SK-N-SH (cell line): ENCODE measurements around the gene NRL. TPM values are rescaled to one million over a fixed set of nuclear protein-coding genes. Genes with fewer than 3 reads are reported as not detected.

Experiments used
- CTCF ChIA-PET: fragments of 300-600, 350-600 bp; formaldehyde crosslinking; extraction: SDS; loops from one replicate; lab custom pipeline; 2021; lab: Yijun Ruan, JAX
- POLR2A ChIA-PET: fragments of 350-600 bp; sonication (Branson Sonifier 250); formaldehyde crosslinking; extraction: SDS; loops from one replicate; lab custom pipeline; 2020; ENCODE audit warnings: antibody characterized with exemption, inconsistent platforms; lab: Yijun Ruan, JAX
- DNase-seq: peaks from one replicate; pipeline ENCODE4 v3.0.0; 2012
- H2AFZ ChIP-seq: fragments of 200-600 bp; sonication (generic); 2 replicates; pipeline ENCODE4 v1.8.1; 2016; ENCODE audit warnings: antibody characterized with exemption, mild to moderate bottlenecking, low read depth
- H3F3A ChIP-seq: fragments of 200-600 bp; sonication (generic); replicated peaks from 2 replicates; pipeline ENCODE3; 2016; ENCODE audit warnings: antibody characterized with exemption, mild to moderate bottlenecking; ENCODE audit not compliant: insufficient read depth
- H3K27ac ChIP-seq, 2 experiments: fragments of 200-500 bp in 1 of 2; fragments of 200-600 bp in 1 of 2; sonication (Bioruptor generic) in 1 of 2; sonication (generic), shearing (Covaris generic) in 1 of 2; 2 replicates each; pipeline versions ENCODE4 v1.5.1 to v1.6.1; 2014 to 2016; ENCODE audit warnings: low read depth in 2 of 2, inconsistent platforms in 1 of 2, low read length in 1 of 2, mild to moderate bottlenecking in 1 of 2, mixed read lengths in 1 of 2
- H3K27me3 ChIP-seq: fragments of 200-600 bp; sonication (generic), shearing (Covaris generic); 2 replicates; pipeline ENCODE4 v1.6.1; 2016; ENCODE audit warnings: mixed run types; ENCODE audit not compliant: insufficient read depth
- H3K36me3 ChIP-seq, 2 experiments: fragments of 200-500 bp in 1 of 2; fragments of 200-600 bp in 1 of 2; sonication (Bioruptor generic) in 1 of 2; sonication (generic) in 1 of 2; replicated peaks in 1 of 2; 2 replicates each; pipeline versions ENCODE3 to v1.5.1; 2014 to 2016; ENCODE audit warnings: low read length in 1 of 2, mild to moderate bottlenecking in 1 of 2; ENCODE audit not compliant: insufficient read depth in 2 of 2, control insufficient read depth in 1 of 2
- H3K4me1 ChIP-seq, 2 experiments: fragments of 200-500 bp in 1 of 2; fragments of 200-600 bp in 1 of 2; sonication (Bioruptor generic) in 1 of 2; sonication (generic), shearing (Covaris generic) in 1 of 2; 2 replicates each; pipeline versions ENCODE4 v1.5.1 to v1.6.1; 2014 to 2016; ENCODE audit warnings: low read depth in 1 of 2, low read length in 1 of 2, mixed run types in 1 of 2; ENCODE audit not compliant: insufficient read depth in 2 of 2, control insufficient read depth in 1 of 2
- H3K4me2 ChIP-seq: fragments of 200-600 bp; sonication (generic), shearing (Covaris generic); 2 replicates; pipeline ENCODE4 v1.6.1; 2017; ENCODE audit warnings: mixed run types
- H3K4me3 ChIP-seq, 2 experiments: fragments of 200-500 bp in 1 of 2; fragments of 200-600 bp in 1 of 2; sonication (Bioruptor generic) in 1 of 2; sonication (generic), shearing (Covaris generic) in 1 of 2; 2 replicates each; pipeline versions ENCODE4 v1.5.1 to v1.8.1; 2014 to 2016; ENCODE audit warnings: low read depth in 2 of 2, inconsistent platforms in 1 of 2, low read length in 1 of 2, mild to moderate bottlenecking in 1 of 2, mixed read lengths in 1 of 2, moderate library complexity in 1 of 2
- H3K79me2 ChIP-seq: fragments of 200-600 bp; sonication (generic); 2 replicates; pipeline ENCODE4 v1.8.1; 2017; ENCODE audit warnings: mild to moderate bottlenecking; ENCODE audit not compliant: insufficient read depth
- H3K9ac ChIP-seq: fragments of 200-600 bp; sonication (generic); 2 replicates; pipeline ENCODE4 v1.6.1; 2017; ENCODE audit warnings: mixed run types
- H3K9me2 ChIP-seq: fragments of 200-600 bp; sonication (generic); 2 replicates; pipeline ENCODE4 v1.6.1; 2017; ENCODE audit warnings: mixed run types
- H3K9me3 ChIP-seq: fragments of 200-600 bp; sonication (generic); 2 replicates; pipeline ENCODE4 v1.6.1; 2017; ENCODE audit warnings: mixed run types, mild to moderate bottlenecking, moderate library complexity
- H4K20me1 ChIP-seq: fragments of 200-600 bp; sonication (generic); 2 replicates; pipeline ENCODE4 v1.6.1; 2017; ENCODE audit warnings: mild to moderate bottlenecking, mixed run types; ENCODE audit not compliant: insufficient read depth
- CHD2 ChIP-seq: fragments of 150-350 bp; IDR thresholded peaks from 2 replicates; pipeline ENCODE4 v1.6.1; 2018; ENCODE audit warnings: low read length; ENCODE audit not compliant: partially characterized antibody
- FOSL2 ChIP-seq: IDR thresholded peaks from 2 replicates; pipeline ENCODE4 v1.4.0; 2012; ENCODE audit warnings: low read depth, mild to moderate bottlenecking, moderate library complexity, borderline replicate concordance
- GABPA ChIP-seq: IDR thresholded peaks from 2 replicates; pipeline ENCODE4 v1.4.0; 2012; ENCODE audit warnings: low read depth, mild to moderate bottlenecking
- GATA2 ChIP-seq: sonication (generic); formaldehyde crosslinking; IDR thresholded peaks from 2 replicates; pipeline ENCODE4 v1.5.0; 2020; ENCODE audit warnings: mild to moderate bottlenecking, missing genetic modification reagents
- MEF2A ChIP-seq: IDR thresholded peaks from 2 replicates; pipeline ENCODE4 v1.4.0; 2012; ENCODE audit warnings: low read depth, borderline replicate concordance
- MXI1 ChIP-seq: IDR thresholded peaks from 2 replicates; pipeline ENCODE4 v1.6.1; 2012; ENCODE audit warnings: mild to moderate bottlenecking, low read depth, low read length, improper control_type of control experiment
- NFIC ChIP-seq: IDR thresholded peaks from 2 replicates; pipeline ENCODE4 v1.4.0; 2012; ENCODE audit warnings: borderline replicate concordance
- NRF1 ChIP-seq: IDR thresholded peaks from 2 replicates; pipeline ENCODE4 v1.6.1; 2012; ENCODE audit warnings: low read depth, mild to moderate bottlenecking, low read length
- RCOR1 ChIP-seq: fragments of 150-350 bp; IDR thresholded peaks from 2 replicates; pipeline ENCODE4 v1.6.1; 2017; ENCODE audit warnings: antibody characterized with exemption, low read length
- SIN3A ChIP-seq: IDR thresholded peaks from 2 replicates; pipeline ENCODE4 v1.6.1; 2012; ENCODE audit warnings: low read depth, mild to moderate bottlenecking, low read length, moderate library complexity, borderline replicate concordance
- TAF1 ChIP-seq: IDR thresholded peaks from 2 replicates; pipeline ENCODE4 v1.6.1; 2012; ENCODE audit warnings: low read depth, mild to moderate bottlenecking, low read length, moderate library complexity, borderline replicate concordance
- WGBS: methylation state at CpG from one replicate; pipeline ENCODE4 v1.1.6; 2017; ENCODE audit warnings: low lambda C conversion rate; 5-methylcytosine and 5-hydroxymethylcytosine counted together
- polyA plus RNA-seq, 3 experiments: library from polyadenylated mRNA; depleted of rRNA; stranded (reverse); fragments of >200 nt; gene quantifications; 2 replicates each; pipeline ENCODE4 v1.2.3, GENCODE V29; 2012
- TF ChIP-seq, protein P1 (sequence below): IDR thresholded peaks from 2 replicates; pipeline ENCODE4 v1.6.1; 2012; ENCODE audit warnings: mild to moderate bottlenecking, low read depth, low read length, moderate library complexity
- TF ChIP-seq, protein P2 (sequence below): IDR thresholded peaks from 2 replicates; pipeline ENCODE4 v1.4.0; 2012; ENCODE audit warnings: low read depth, borderline replicate concordance
- TF ChIP-seq, protein P3 (sequence below): IDR thresholded peaks from 2 replicates; pipeline ENCODE4; 2012
- TF ChIP-seq, protein P4 (sequence below): IDR thresholded peaks from 2 replicates; pipeline ENCODE4 v1.4.0; 2012; ENCODE audit warnings: low read depth
- TF ChIP-seq, protein P5 (sequence below): fragments of 200-600 bp; sonication (generic); IDR thresholded peaks from 2 replicates; pipeline ENCODE4 v1.6.1; 2017; ENCODE audit warnings: antibody characterized with exemption, mild to moderate bottlenecking, moderate library complexity
- TF ChIP-seq, protein P6 (sequence below): IDR thresholded peaks from 2 replicates; pipeline ENCODE4 v1.4.0; 2012; ENCODE audit warnings: low read depth, borderline replicate concordance

NRL gene
- polyA plus RNA-seq, 1 of the 3 experiments (the other 2 are of a cell fraction), result 0.76 TPM

DNA sequence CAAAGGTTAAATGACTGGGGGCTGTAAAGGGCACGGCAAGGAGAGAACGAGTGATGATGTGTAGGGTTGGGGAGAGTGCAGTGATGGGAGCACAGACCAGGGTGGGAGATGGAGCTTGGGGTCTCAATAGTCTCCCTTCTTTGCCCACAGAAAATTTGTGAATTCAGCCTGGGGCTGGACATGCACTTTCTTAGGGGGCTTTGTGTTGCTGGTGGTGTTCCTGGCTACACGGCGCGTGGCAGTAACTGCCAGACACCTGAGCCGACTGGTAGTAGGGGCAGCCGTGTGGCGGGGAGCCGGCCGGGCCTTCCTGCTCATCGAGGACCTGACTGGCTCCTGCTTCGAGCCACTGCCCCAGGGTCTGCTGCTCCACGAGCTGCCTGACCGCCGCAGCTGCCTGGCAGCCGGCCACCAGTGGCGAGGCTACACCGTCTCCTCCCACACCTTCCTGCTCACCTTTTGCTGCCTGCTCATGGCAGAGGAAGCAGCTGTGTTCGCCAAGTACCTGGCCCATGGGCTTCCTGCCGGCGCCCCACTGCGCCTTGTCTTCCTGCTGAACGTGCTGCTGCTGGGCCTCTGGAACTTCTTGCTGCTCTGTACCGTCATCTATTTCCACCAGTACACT lies 17.4 kb upstream of the NRL start:
- Histone ChIP-seq H3F3A (peaks cover 7% of the 10 kb centered on the region), H3K4me2 (no peak overlapping the region), H3K79me2 (peaks cover 4% of the 10 kb centered on the region; the same call in 1 of the 2 replicates), H3K4me1 (peaks cover 0 to 19% of the 10 kb centered on the region in 2 experiments; a peak in 1 of 4 replicates), H3K9me3 (no peaks in the 10 kb centered on the region), H3K36me3 (no peaks in the 10 kb centered on the region), H3K27me3 (no peaks in the 10 kb centered on the region), H4K20me1 (no peaks in the 10 kb centered on the region), H3K4me3 (no peak overlapping the region), H2AFZ (no peak overlapping the region), H3K9ac (no peak overlapping the region), H3K9me2 (no peaks in the 10 kb centered on the region), H3K27ac (no peak overlapping the region)
- 83% methylated on average over 15 of the region's 24 CpGs for WGBS
- no peak for TF ChIP-seq NFIC
- no peak for TF ChIP-seq RCOR1
- TF ChIP-seq, protein P1, sequence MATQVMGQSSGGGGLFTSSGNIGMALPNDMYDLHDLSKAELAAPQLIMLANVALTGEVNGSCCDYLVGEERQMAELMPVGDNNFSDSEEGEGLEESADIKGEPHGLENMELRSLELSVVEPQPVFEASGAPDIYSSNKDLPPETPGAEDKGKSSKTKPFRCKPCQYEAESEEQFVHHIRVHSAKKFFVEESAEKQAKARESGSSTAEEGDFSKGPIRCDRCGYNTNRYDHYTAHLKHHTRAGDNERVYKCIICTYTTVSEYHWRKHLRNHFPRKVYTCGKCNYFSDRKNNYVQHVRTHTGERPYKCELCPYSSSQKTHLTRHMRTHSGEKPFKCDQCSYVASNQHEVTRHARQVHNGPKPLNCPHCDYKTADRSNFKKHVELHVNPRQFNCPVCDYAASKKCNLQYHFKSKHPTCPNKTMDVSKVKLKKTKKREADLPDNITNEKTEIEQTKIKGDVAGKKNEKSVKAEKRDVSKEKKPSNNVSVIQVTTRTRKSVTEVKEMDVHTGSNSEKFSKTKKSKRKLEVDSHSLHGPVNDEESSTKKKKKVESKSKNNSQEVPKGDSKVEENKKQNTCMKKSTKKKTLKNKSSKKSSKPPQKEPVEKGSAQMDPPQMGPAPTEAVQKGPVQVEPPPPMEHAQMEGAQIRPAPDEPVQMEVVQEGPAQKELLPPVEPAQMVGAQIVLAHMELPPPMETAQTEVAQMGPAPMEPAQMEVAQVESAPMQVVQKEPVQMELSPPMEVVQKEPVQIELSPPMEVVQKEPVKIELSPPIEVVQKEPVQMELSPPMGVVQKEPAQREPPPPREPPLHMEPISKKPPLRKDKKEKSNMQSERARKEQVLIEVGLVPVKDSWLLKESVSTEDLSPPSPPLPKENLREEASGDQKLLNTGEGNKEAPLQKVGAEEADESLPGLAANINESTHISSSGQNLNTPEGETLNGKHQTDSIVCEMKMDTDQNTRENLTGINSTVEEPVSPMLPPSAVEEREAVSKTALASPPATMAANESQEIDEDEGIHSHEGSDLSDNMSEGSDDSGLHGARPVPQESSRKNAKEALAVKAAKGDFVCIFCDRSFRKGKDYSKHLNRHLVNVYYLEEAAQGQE, result no peak
- TF ChIP-seq, protein P2, sequence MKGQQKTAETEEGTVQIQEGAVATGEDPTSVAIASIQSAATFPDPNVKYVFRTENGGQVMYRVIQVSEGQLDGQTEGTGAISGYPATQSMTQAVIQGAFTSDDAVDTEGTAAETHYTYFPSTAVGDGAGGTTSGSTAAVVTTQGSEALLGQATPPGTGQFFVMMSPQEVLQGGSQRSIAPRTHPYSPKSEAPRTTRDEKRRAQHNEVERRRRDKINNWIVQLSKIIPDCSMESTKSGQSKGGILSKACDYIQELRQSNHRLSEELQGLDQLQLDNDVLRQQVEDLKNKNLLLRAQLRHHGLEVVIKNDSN, result no peak
- no peak for TF ChIP-seq TAF1
- no peak for TF ChIP-seq GATA2 (CRISPR knock-in tag)
- no peak for TF ChIP-seq MXI1
- TF ChIP-seq, protein P3, sequence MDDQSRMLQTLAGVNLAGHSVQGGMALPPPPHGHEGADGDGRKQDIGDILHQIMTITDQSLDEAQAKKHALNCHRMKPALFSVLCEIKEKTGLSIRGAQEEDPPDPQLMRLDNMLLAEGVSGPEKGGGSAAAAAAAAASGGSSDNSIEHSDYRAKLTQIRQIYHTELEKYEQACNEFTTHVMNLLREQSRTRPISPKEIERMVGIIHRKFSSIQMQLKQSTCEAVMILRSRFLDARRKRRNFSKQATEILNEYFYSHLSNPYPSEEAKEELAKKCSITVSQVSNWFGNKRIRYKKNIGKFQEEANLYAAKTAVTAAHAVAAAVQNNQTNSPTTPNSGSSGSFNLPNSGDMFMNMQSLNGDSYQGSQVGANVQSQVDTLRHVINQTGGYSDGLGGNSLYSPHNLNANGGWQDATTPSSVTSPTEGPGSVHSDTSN, result no peak
- no peak for TF ChIP-seq GABPA
- TF ChIP-seq CHD2, result no peak
- no peak for TF ChIP-seq FOSL2
- no peak for TF ChIP-seq SIN3A
- TF ChIP-seq NRF1, result no peak
- TF ChIP-seq MEF2A, result no peak
- TF ChIP-seq, protein P4, sequence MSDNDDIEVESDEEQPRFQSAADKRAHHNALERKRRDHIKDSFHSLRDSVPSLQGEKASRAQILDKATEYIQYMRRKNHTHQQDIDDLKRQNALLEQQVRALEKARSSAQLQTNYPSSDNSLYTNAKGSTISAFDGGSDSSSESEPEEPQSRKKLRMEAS, result no peak
- TF ChIP-seq, protein P5, sequence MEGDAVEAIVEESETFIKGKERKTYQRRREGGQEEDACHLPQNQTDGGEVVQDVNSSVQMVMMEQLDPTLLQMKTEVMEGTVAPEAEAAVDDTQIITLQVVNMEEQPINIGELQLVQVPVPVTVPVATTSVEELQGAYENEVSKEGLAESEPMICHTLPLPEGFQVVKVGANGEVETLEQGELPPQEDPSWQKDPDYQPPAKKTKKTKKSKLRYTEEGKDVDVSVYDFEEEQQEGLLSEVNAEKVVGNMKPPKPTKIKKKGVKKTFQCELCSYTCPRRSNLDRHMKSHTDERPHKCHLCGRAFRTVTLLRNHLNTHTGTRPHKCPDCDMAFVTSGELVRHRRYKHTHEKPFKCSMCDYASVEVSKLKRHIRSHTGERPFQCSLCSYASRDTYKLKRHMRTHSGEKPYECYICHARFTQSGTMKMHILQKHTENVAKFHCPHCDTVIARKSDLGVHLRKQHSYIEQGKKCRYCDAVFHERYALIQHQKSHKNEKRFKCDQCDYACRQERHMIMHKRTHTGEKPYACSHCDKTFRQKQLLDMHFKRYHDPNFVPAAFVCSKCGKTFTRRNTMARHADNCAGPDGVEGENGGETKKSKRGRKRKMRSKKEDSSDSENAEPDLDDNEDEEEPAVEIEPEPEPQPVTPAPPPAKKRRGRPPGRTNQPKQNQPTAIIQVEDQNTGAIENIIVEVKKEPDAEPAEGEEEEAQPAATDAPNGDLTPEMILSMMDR, result no peak
- TF ChIP-seq, protein P6, sequence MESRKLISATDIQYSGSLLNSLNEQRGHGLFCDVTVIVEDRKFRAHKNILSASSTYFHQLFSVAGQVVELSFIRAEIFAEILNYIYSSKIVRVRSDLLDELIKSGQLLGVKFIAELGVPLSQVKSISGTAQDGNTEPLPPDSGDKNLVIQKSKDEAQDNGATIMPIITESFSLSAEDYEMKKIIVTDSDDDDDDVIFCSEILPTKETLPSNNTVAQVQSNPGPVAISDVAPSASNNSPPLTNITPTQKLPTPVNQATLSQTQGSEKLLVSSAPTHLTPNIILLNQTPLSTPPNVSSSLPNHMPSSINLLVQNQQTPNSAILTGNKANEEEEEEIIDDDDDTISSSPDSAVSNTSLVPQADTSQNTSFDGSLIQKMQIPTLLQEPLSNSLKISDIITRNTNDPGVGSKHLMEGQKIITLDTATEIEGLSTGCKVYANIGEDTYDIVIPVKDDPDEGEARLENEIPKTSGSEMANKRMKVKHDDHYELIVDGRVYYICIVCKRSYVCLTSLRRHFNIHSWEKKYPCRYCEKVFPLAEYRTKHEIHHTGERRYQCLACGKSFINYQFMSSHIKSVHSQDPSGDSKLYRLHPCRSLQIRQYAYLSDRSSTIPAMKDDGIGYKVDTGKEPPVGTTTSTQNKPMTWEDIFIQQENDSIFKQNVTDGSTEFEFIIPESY, result no peak
- CTCF ChIA-PET, result interaction anchor here (1.2 to 2.6 kb wide), 3 partner anchors 16 to 23 kb away, joined by 3 to 13 read pairs (median 3); no protein-coding TSS in a partner anchor
- POLR2A ChIA-PET, result interaction anchor here (0.7 kb wide), 2 partner anchors 14 to 41 kb away, joined by 3 read pairs; no protein-coding TSS in a partner anchor
- DNase-seq, result no peak
